Smooth muscle cell (in vitro differentiated cells): ENCODE data around the gene SLC2A11. TPM values are rescaled to one million over a fixed set of nuclear protein-coding genes. Genes with fewer than 3 reads are reported as not detected.
A peak's percentile ranks its signal among the peaks of the same experiment; 100 is the strongest.

Experiments used
- DNase-seq: peaks from one replicate; lab custom pipeline; 2025; ENCODE audit not compliant: unreplicated experiment; lab: John Stamatoyannopoulos, UW
- H2AFZ ChIP-seq: fragments of 200-600 bp; sonication (generic); 2 replicates; pipeline ENCODE4 v1.6.0; 2016; ENCODE audit warnings: antibody characterized with exemption, low read depth, mild to moderate bottlenecking
- H3F3A ChIP-seq: fragments of 200-600 bp; sonication (generic); 2 replicates; pipeline ENCODE4 v1.6.0; 2017; ENCODE audit warnings: antibody characterized with exemption, low read depth
- H3K27ac ChIP-seq: fragments of 200-600 bp; sonication (generic); 2 replicates; pipeline ENCODE4 v1.5.1; 2016; ENCODE audit warnings: low read depth, mild to moderate bottlenecking
- H3K27me3 ChIP-seq: fragments of 200-600 bp; sonication (generic); 2 replicates; pipeline ENCODE4 v1.6.1; 2016; ENCODE audit warnings: low read depth, mild to moderate bottlenecking
- H3K36me3 ChIP-seq: fragments of 200-600 bp; sonication (generic); 2 replicates; pipeline ENCODE4 v1.5.1; 2016; ENCODE audit warnings: low read depth
- H3K4me1 ChIP-seq: fragments of 200-600 bp; sonication (generic); 2 replicates; pipeline ENCODE4 v1.5.1; 2016; ENCODE audit warnings: low read depth
- H3K4me2 ChIP-seq: fragments of 200-600 bp; sonication (generic); 2 replicates; pipeline ENCODE4 v1.6.0; 2016; ENCODE audit warnings: mild to moderate bottlenecking
- H3K4me3 ChIP-seq: fragments of 200-600 bp; sonication (generic); 2 replicates; pipeline ENCODE4 v1.5.1; 2016; ENCODE audit warnings: mild to moderate bottlenecking
- H3K79me2 ChIP-seq: fragments of 200-600 bp; sonication (generic); 2 replicates; pipeline ENCODE4 v1.6.0; 2016; ENCODE audit warnings: low read depth, mild to moderate bottlenecking
- H3K9ac ChIP-seq: fragments of 200-600 bp; sonication (generic); 2 replicates; pipeline ENCODE4 v1.6.0; 2016; ENCODE audit warnings: low read depth
- H3K9me3 ChIP-seq: fragments of 200-600 bp; sonication (generic); replicated peaks from 2 replicates; pipeline ENCODE4 v1.5.1; 2016; ENCODE audit warnings: low read depth
- H4K20me1 ChIP-seq: fragments of 200-600 bp; sonication (generic); 2 replicates; pipeline ENCODE4 v1.6.0; 2016; ENCODE audit warnings: low read depth
- CTCF ChIP-seq: fragments of 200-600 bp; sonication (generic); IDR thresholded peaks from 2 replicates; pipeline ENCODE4 v1.5.1; 2017; ENCODE audit warnings: borderline replicate concordance, mild to moderate bottlenecking, antibody characterized with exemption; ENCODE audit not compliant: insufficient read depth, poor library complexity, severe bottlenecking
- WGBS: methylation state at CpG from one replicate; pipeline ENCODE4 v1.1.7; 2016; ENCODE audit warnings: low lambda C conversion rate; 5-methylcytosine and 5-hydroxymethylcytosine counted together
- polyA plus RNA-seq: library from polyadenylated mRNA; unstranded; fragments of >200 nt; fragmentation: Nextera tagmentation; extraction: Ambion mirVana; gene quantifications from 2 replicates; pipeline ENCODE4 v1.2.1, GENCODE V29; 2016
- total RNA-seq: library from RNA; depleted of rRNA; stranded (reverse); fragments of >200 nt; gene quantifications from 2 replicates; pipeline ENCODE4 v1.2.3, GENCODE V29; 2014

SLC2A11 gene
- total and polyA plus RNA-seq, 2 experiments from 2014 or later: 3.5 to 9.5 TPM

GRCh38 chr22:23908587-23909205 lies 51.0 kb downstream of the SLC2A11 start:
- no peaks in the 10 kb centered on the region for H3F3A ChIP-seq
- peaks cover 6% of the 10 kb centered on the region for H3K4me1 ChIP-seq
- H3K36me3 ChIP-seq: no peaks in the 10 kb centered on the region
- H3K27ac ChIP-seq: no peak overlapping the region
- H2AFZ ChIP-seq: no peak overlapping the region
- WGBS: 78% methylated on average over 11 of the region's 11 CpGs
- no peaks in the 10 kb centered on the region for H3K9me3 ChIP-seq
- H4K20me1 ChIP-seq: no peaks in the 10 kb centered on the region
- H3K4me2 ChIP-seq: no peak overlapping the region
- no peak for DNase-seq
- no peak for TF ChIP-seq CTCF
- peaks cover 8% of the 10 kb centered on the region for H3K79me2 ChIP-seq
- no peak overlapping the region for H3K4me3 ChIP-seq
- no peak overlapping the region for H3K9ac ChIP-seq
- no peaks in the 10 kb centered on the region for H3K27me3 ChIP-seq

- Histone ChIP-seq H3K27ac (no peak overlapping the region), H3K79me2 (peaks cover 8% of the 10 kb centered on the region), H3K9me3 (no peaks in the 10 kb centered on the region), H3K4me2 (peak overlapping the region; percentile 36), H3K9ac (no peak overlapping the region), H3K27me3 (no peaks in the 10 kb centered on the region), H2AFZ (no peak overlapping the region), H4K20me1 (no peaks in the 10 kb centered on the region), H3K4me3 (peak overlapping the region; percentile 6), H3K4me1 (peaks cover 6% of the 10 kb centered on the region), H3F3A (peaks cover 2% of the 10 kb centered on the region), H3K36me3 (no peaks in the 10 kb centered on the region)
- TF ChIP-seq CTCF: no peak
- DNase-seq: no peak
- 58% methylated on average over 6 of the region's 6 CpGs for WGBS
These were observed 51.7 kb downstream of the SLC2A11 start for GRCh38 chr22:23909296-23909898.

GRCh38 chr22:23910496-23911190 lies 53.0 kb downstream of the SLC2A11 start:
- TF ChIP-seq CTCF: no peak
- Histone ChIP-seq H3K4me2 (no peak overlapping the region), H3K36me3 (no peaks in the 10 kb centered on the region), H3K27ac (no peak overlapping the region), H2AFZ (no peak overlapping the region), H3K4me3 (no peak overlapping the region), H3F3A (peaks cover 8% of the 10 kb centered on the region), H3K4me1 (peaks cover 6% of the 10 kb centered on the region), H3K9ac (no peak overlapping the region), H3K79me2 (peaks cover 8% of the 10 kb centered on the region), H4K20me1 (no peaks in the 10 kb centered on the region), H3K9me3 (no peaks in the 10 kb centered on the region), H3K27me3 (no peaks in the 10 kb centered on the region)
- WGBS: 100% methylated on average over 3 of the region's 3 CpGs
- no peak for DNase-seq
